ENCODE data around the gene MED10. TPM values are rescaled to one million over a fixed set of nuclear protein-coding genes. Genes with fewer than 3 reads are reported as not detected.

MED10 gene
- total RNA-seq, 2 donors from 2014 or later: 14.2 to 17.4 TPM

GRCh38 chr5:6397536-6398269 lies 19.4 kb upstream of the MED10 start:
- peaks cover 0 to 6% of the 10 kb centered on the region in 2 donors for H3K9me3 ChIP-seq
- TF ChIP-seq, protein P1, sequence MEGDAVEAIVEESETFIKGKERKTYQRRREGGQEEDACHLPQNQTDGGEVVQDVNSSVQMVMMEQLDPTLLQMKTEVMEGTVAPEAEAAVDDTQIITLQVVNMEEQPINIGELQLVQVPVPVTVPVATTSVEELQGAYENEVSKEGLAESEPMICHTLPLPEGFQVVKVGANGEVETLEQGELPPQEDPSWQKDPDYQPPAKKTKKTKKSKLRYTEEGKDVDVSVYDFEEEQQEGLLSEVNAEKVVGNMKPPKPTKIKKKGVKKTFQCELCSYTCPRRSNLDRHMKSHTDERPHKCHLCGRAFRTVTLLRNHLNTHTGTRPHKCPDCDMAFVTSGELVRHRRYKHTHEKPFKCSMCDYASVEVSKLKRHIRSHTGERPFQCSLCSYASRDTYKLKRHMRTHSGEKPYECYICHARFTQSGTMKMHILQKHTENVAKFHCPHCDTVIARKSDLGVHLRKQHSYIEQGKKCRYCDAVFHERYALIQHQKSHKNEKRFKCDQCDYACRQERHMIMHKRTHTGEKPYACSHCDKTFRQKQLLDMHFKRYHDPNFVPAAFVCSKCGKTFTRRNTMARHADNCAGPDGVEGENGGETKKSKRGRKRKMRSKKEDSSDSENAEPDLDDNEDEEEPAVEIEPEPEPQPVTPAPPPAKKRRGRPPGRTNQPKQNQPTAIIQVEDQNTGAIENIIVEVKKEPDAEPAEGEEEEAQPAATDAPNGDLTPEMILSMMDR (IDR thresholded peaks at IDR 0.05): no peak
- no peaks in the 10 kb centered on the region for H3K36me3 ChIP-seq
- no peaks in the 10 kb centered on the region for H3K4me1 ChIP-seq
- no peaks in the 10 kb centered on the region for H3K27me3 ChIP-seq
- peak; percentile 30 for DNase-seq (ENCODE audit: low spot score)
- peak overlapping the region in 1 of 2 donors; percentile 45 for H3K27ac ChIP-seq
- no peak overlapping the region for H3K4me3 ChIP-seq

GRCh38 chr5:6396836-6397535 lies 18.6 kb upstream of the MED10 start:
- Histone ChIP-seq H3K9me3 (peaks cover 0 to 6% of the 10 kb centered on the region in 2 donors), H3K36me3 (no peaks in the 10 kb centered on the region), H3K4me3 (no peak overlapping the region), H3K4me1 (no peaks in the 10 kb centered on the region), H3K27me3 (no peaks in the 10 kb centered on the region), H3K27ac (peak overlapping the region in 1 of 2 donors; percentile 45)
- DNase-seq (ENCODE audit: low spot score): peak; percentile 50
- TF ChIP-seq, protein P1 (IDR thresholded peaks at IDR 0.05): no peak

DNA sequence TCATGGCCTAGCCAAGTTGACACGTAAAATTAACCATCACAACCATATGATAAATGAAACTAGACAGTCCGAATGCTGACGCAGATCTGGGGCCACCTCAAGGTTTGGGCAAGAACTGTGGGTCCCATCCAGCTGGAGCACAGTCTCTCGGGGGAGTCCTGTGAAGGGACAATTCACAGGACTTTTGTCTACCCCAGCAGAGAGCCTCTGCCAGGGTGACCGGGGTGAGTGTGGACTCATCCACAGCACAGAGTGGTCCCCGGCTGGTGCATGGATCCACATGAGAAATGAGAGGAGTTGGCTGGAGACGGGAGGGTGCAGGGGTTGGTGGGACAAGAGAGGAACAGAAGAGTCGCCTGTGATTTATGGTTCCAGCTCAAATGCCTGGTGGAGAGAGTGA lies 17.7 kb upstream of the MED10 start:
- Histone ChIP-seq H3K4me1 (no peaks in the 10 kb centered on the region), H3K27me3 (no peaks in the 10 kb centered on the region), H3K4me3 (no peak overlapping the region), H3K36me3 (no peaks in the 10 kb centered on the region), H3K27ac (no peak overlapping the region), H3K9me3 (peaks cover 0 to 6% of the 10 kb centered on the region in 2 donors)
- TF ChIP-seq, protein P1 (IDR thresholded peaks at IDR 0.05): no peak
- DNase-seq (ENCODE audit: low spot score): peak; percentile 30

DNA sequence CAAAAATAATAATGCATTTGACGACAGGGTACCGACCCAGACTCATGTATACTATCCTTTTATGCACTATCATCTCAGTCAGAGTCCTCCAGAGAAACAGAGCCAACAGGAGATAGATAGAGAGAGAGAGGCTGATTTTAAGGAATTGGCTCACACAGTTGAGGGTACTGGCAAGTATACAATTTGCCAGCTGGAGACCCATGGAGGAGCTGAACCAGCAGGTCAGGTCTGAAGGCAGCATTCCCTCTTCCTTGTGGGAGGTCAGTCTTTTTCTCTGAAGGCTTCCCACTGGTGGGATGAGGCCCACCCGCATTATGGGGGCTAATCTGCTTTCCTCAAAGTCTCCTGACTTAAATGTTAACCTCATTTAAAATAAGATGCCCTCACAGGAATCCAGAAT lies 17.3 kb upstream of the MED10 start:
- no peak overlapping the region for H3K27ac ChIP-seq
- H3K4me3 ChIP-seq: no peak overlapping the region
- TF ChIP-seq, protein P1 (IDR thresholded peaks at IDR 0.05): no peak
- H3K36me3 ChIP-seq: no peaks in the 10 kb centered on the region
- H3K27me3 ChIP-seq: no peaks in the 10 kb centered on the region
- DNase-seq (ENCODE audit: low spot score): peak; percentile 26
- no peaks in the 10 kb centered on the region for H3K4me1 ChIP-seq
- H3K9me3 ChIP-seq: peaks cover 0 to 6% of the 10 kb centered on the region in 2 donors

DNA sequence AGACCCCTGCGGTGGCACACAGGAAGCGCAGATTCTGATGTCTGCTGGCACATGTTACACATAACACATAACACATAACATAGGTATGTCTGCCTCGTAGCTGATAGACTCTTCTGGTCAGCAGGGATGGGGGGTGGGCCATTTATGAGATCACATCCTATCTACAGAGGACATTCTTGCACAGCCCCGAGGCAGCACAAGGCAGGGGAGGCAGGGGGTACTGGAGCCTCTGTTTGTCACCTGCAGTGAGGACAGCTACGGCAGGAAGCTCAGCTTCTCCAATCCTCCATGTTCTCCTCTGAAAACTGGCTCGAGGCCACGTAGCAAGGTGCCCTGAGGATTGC lies 16.7 kb upstream of the MED10 start:
- no peak overlapping the region for H3K4me3 ChIP-seq
- no peaks in the 10 kb centered on the region for H3K36me3 ChIP-seq
- H3K4me1 ChIP-seq: no peaks in the 10 kb centered on the region
- H3K27ac ChIP-seq: no peak overlapping the region
- no peaks in the 10 kb centered on the region for H3K27me3 ChIP-seq
- TF ChIP-seq, protein P1 (IDR thresholded peaks at IDR 0.05): no peak
- peak; percentile 38 for DNase-seq (ENCODE audit: low spot score)
- H3K9me3 ChIP-seq: peaks cover 0 to 6% of the 10 kb centered on the region in 2 donors
